T-helper 1 cell treated with Interleukin-12 subunit alpha and Interleukin-12 subunit beta and Interleukin-4 antibody, amounts not matched to agents 30 ng/mL and 1 ng/mL, for 36 hours (primary cell): Measurements from ENCODE around the gene HENMT1. TPM values are rescaled to one million over a fixed set of nuclear protein-coding genes. Genes with fewer than 3 reads are reported as not detected.
"Not testable (repeated sequence)": the region's sequence is repeated elsewhere in the genome, so short reads cannot be mapped to it uniquely, and the experiment has no call there.

Experiments used
- intact Hi-C: fragments of 100-400 bp; cut with micrococcal nuclease; formaldehyde crosslinking; loops from one replicate; pipeline ENCODE4 v1.15.1; 2024
- total RNA-seq: library from RNA; stranded (reverse); gene quantifications from 2 replicates; pipeline ENCODE4 v1.2.3, GENCODE V29; 2022

HENMT1 gene
- total RNA-seq, 1 donor from 2014 or later = 22.7 TPM

- intact Hi-C loops = no loop called here
These were observed 17.8 kb upstream of the HENMT1 start for GRCh38 chr1:108678706-108679105.

GRCh38 chr1:108671143-108671542 lies 10.2 kb upstream of the HENMT1 start:
- intact Hi-C loops = no loop called here

GRCh38 chr1:108670131-108670773 lies 9.4 kb upstream of the HENMT1 start:
- intact Hi-C loops = no loop called here

GRCh38 chr1:108669679-108670078 lies 8.8 kb upstream of the HENMT1 start:
- intact Hi-C loops = no loop called here

GRCh38 chr1:108668777-108669176 lies 7.9 kb upstream of the HENMT1 start:
- intact Hi-C loops = no loop called here

- intact Hi-C loops = not testable (repeated sequence)
These were observed 6.5 kb upstream of the HENMT1 start for GRCh38 chr1:108667422-108667821.

GRCh38 chr1:108665771-108666170 lies 4.9 kb upstream of the HENMT1 start:
- intact Hi-C loops = no loop called here

GRCh38 chr1:108665067-108665466 lies 4.2 kb upstream of the HENMT1 start:
- intact Hi-C loops = no loop called here

- intact Hi-C loops = loop anchor here (5.0 kb wide), 1 partner anchor 462 kb away; the partner anchor contains the start of gene SLC25A24
These were observed 3.6 kb upstream of the HENMT1 start for GRCh38 chr1:108664481-108664880.

- intact Hi-C loops = loop anchor here (5.0 kb wide), 1 partner anchor 461 kb away; the partner anchor contains the start of gene SLC25A24
These were observed 2.2 kb upstream of the HENMT1 start for GRCh38 chr1:108663074-108663473.

GRCh38 chr1:108657356-108658080 lies 3.4 kb downstream of the HENMT1 start:
- intact Hi-C loops = no loop called here

GRCh38 chr1:108653431-108654105 lies 7.3 kb downstream of the HENMT1 start:
- intact Hi-C loops = no loop called here

- intact Hi-C loops = loop anchor here (1.0 to 5.0 kb wide), 6 partner anchors 9 to 684 kb away; partner anchors contain the start of genes HENMT1 and SLC25A24
These were observed 14.1 kb downstream of the HENMT1 start for GRCh38 chr1:108646648-108647269.

GRCh38 chr1:108646265-108646647 lies 14.6 kb downstream of the HENMT1 start:
- intact Hi-C loops = loop anchor here (1.0 to 5.0 kb wide), 5 partner anchors 15 to 684 kb away; partner anchors contain the start of genes HENMT1 and SLC25A24

GRCh38 chr1:108645564-108646184 lies 15.2 kb downstream of the HENMT1 start:
- intact Hi-C loops = loop anchor here (1.0 to 5.0 kb wide), 6 partner anchors 16 to 683 kb away; partner anchors contain the start of genes HENMT1 and SLC25A24

- intact Hi-C loops = loop anchor here (1.0 to 5.0 kb wide), 4 partner anchors 46 to 859 kb away; no protein-coding TSS in a partner anchor
These were observed 15.9 kb downstream of the HENMT1 start for GRCh38 chr1:108644984-108645383.

GRCh38 chr1:108643492-108644335 lies 17.2 kb downstream of the HENMT1 start:
- intact Hi-C loops = loop anchor here (1.0 to 2.0 kb wide), 9 partner anchors 52 to 861 kb away; partner anchors contain the start of gene STXBP3

GRCh38 chr1:108640863-108641262 lies 20.0 kb downstream of the HENMT1 start:
- intact Hi-C loops = not testable (repeated sequence)

GRCh38 chr1:108639899-108640560 lies 20.9 kb downstream of the HENMT1 start:
- intact Hi-C loops = no loop called here
